ENCODE results near the gene FAP. TPM values are rescaled to one million over a fixed set of nuclear protein-coding genes. Genes with fewer than 3 reads are reported as not detected.

Gene FAP
- total RNA-seq, 2 donors from 2014 or later, result 2.3 to 4.2 TPM

- DNase-seq (no peak), ATAC-seq (no peak)
- no peaks in the 10 kb centered on the region for H3K4me1 ChIP-seq
- H3K27ac ChIP-seq, result no peak overlapping the region
- TF ChIP-seq POLR2A (IDR thresholded peaks at IDR 0.05), result no peak
- TF ChIP-seq, protein P1, sequence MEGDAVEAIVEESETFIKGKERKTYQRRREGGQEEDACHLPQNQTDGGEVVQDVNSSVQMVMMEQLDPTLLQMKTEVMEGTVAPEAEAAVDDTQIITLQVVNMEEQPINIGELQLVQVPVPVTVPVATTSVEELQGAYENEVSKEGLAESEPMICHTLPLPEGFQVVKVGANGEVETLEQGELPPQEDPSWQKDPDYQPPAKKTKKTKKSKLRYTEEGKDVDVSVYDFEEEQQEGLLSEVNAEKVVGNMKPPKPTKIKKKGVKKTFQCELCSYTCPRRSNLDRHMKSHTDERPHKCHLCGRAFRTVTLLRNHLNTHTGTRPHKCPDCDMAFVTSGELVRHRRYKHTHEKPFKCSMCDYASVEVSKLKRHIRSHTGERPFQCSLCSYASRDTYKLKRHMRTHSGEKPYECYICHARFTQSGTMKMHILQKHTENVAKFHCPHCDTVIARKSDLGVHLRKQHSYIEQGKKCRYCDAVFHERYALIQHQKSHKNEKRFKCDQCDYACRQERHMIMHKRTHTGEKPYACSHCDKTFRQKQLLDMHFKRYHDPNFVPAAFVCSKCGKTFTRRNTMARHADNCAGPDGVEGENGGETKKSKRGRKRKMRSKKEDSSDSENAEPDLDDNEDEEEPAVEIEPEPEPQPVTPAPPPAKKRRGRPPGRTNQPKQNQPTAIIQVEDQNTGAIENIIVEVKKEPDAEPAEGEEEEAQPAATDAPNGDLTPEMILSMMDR (IDR thresholded peaks at IDR 0.05), result no peak
- H3K4me3 ChIP-seq, result no peak overlapping the region
- no peaks in the 10 kb centered on the region for H3K27me3 ChIP-seq
- no peaks in the 10 kb centered on the region for H3K36me3 ChIP-seq (replicated peaks in 1 of 2; ENCODE audit: insufficient read depth in 1 of 2, low read depth in 2 of 2)
- H3K9me3 ChIP-seq, result no peaks in the 10 kb centered on the region
- 56% methylated on average over 4 of the region's 4 CpGs for WGBS, 2 donors
- intact Hi-C loops (cut with DNase I), result no loop called here
These were observed 65.9 kb downstream of the FAP start for GRCh38 chr2:162177301-162177700.

DNA sequence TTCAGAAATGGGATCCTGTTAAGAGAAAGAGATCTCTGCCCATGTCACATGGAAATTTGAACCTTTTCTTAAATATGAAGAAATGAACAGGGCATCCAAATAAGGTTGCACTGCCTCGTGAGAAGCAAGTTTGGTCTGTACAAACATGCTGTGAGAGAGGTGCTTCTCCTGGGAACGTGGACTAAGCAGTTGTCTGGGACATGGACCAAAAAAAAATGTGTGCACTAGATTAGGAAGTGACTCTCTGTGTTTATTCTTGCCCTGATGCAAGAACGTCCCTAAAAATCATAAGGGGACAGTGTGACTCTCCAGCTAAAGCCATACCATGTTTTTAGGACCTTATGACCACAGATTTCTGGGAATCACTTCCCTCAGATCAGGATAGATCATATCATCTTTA lies 67.5 kb downstream of the FAP start:
- 13 to 17% methylated on average over 3 of the region's 3 CpGs for WGBS, 2 donors
- Histone ChIP-seq H3K27me3 (no peaks in the 10 kb centered on the region), H3K27ac (no peak overlapping the region), H3K4me1 (no peaks in the 10 kb centered on the region), H3K36me3 (replicated peaks in 1 of 2; ENCODE audit: insufficient read depth in 1 of 2, low read depth in 2 of 2) (no peaks in the 10 kb centered on the region), H3K9me3 (no peaks in the 10 kb centered on the region), H3K4me3 (no peak overlapping the region)
- DNase-seq (no peak), ATAC-seq (no peak)
- TF ChIP-seq, protein P1 (IDR thresholded peaks at IDR 0.05), result no peak
- TF ChIP-seq POLR2A (IDR thresholded peaks at IDR 0.05), result no peak
- intact Hi-C loops (cut with DNase I), result no loop called here

- TF ChIP-seq POLR2A (IDR thresholded peaks at IDR 0.05), result no peak
- TF ChIP-seq, protein P1 (IDR thresholded peaks at IDR 0.05), result no peak
- Histone ChIP-seq H3K36me3 (replicated peaks in 1 of 2; ENCODE audit: insufficient read depth in 1 of 2, low read depth in 2 of 2) (no peaks in the 10 kb centered on the region), H3K9me3 (no peaks in the 10 kb centered on the region), H3K4me1 (no peaks in the 10 kb centered on the region), H3K27me3 (no peaks in the 10 kb centered on the region), H3K4me3 (no peak overlapping the region), H3K27ac (no peak overlapping the region)
- intact Hi-C loops (cut with DNase I), result no loop called here
- ATAC-seq, result no peak
- DNase-seq, result no peak
- 66 to 75% methylated on average over 5 of the region's 5 CpGs for WGBS, 2 donors
These were observed 68.5 kb downstream of the FAP start for GRCh38 chr2:162174746-162175145.

- Histone ChIP-seq H3K27me3 (no peaks in the 10 kb centered on the region), H3K27ac (no peak overlapping the region), H3K36me3 (replicated peaks in 1 of 2; ENCODE audit: insufficient read depth in 1 of 2, low read depth in 2 of 2) (no peaks in the 10 kb centered on the region), H3K4me3 (no peak overlapping the region), H3K4me1 (no peaks in the 10 kb centered on the region), H3K9me3 (no peaks in the 10 kb centered on the region)
- no peak for DNase-seq
- no peak for TF ChIP-seq POLR2A (IDR thresholded peaks at IDR 0.05)
- TF ChIP-seq, protein P1 (IDR thresholded peaks at IDR 0.05), result no peak
- ATAC-seq, result no peak
- intact Hi-C loops (cut with DNase I), result no loop called here
- WGBS, 2 donors, result 69 to 88% methylated on average over 1 of the region's 1 CpG
These were observed 70.4 kb downstream of the FAP start for GRCh38 chr2:162172802-162173370.

DNA sequence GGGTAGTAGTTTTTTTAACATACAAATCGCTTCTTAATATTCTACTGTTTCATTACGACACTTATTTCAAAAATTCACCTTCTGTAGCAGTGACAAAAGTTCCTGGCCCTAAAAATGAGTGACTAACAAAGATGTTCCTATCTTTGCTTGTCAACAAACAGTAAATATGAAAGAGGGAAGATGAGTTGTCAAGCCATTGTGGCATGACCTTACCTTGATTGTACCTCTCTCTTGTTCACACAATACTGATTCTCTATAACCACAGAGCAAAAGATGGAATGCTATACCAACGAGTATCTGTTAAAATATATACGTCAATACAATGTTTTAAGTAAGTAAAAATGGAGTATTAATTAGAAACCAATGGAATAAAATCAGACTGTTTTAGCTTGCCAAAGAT lies 76.5 kb downstream of the FAP start:
- WGBS, 2 donors, result 71 to 72% methylated on average over 4 of the region's 4 CpGs
- no peak for DNase-seq
- no peak for ATAC-seq

More for the DNA sequence above, 76.5 kb downstream of the FAP start:
- no peak overlapping the region for H3K4me3 ChIP-seq
- H3K9me3 ChIP-seq, result no peaks in the 10 kb centered on the region
- intact Hi-C loops (cut with DNase I), result no loop called here
- TF ChIP-seq, protein P1 (IDR thresholded peaks at IDR 0.05), result no peak
- TF ChIP-seq POLR2A (IDR thresholded peaks at IDR 0.05), result no peak
- H3K27me3 ChIP-seq, result no peaks in the 10 kb centered on the region
- H3K27ac ChIP-seq, result no peak overlapping the region
- H3K4me1 ChIP-seq, result no peaks in the 10 kb centered on the region
- H3K36me3 ChIP-seq (replicated peaks in 1 of 2; ENCODE audit: insufficient read depth in 1 of 2, low read depth in 2 of 2), result no peaks in the 10 kb centered on the region
